H1 (cell line): ENCODE data around the gene LIAS. TPM values are rescaled to one million over a fixed set of nuclear protein-coding genes. Genes with fewer than 3 reads are reported as not detected.

Source experiments
- BACH1 ChIP-seq: IDR thresholded peaks from 2 replicates; pipeline ENCODE4 v1.6.1; 2012; ENCODE audit warnings: low read length, improper control_type of control experiment
- HDAC2 ChIP-seq, 2 experiments: fragments of 300-600 bp in 1 of 2; sonication (generic) in 1 of 2; IDR thresholded peaks; 2 replicates each; pipeline ENCODE4 v1.6.1; 2011 to 2012; ENCODE audit warnings: low read depth in 2 of 2, low read length in 2 of 2, mild to moderate bottlenecking in 2 of 2, moderate library complexity in 2 of 2, borderline replicate concordance in 1 of 2, inconsistent platforms in 1 of 2
- microRNA-seq, 2 experiments: library from miRNA; unstranded; fragments of <30 nt; microRNA quantifications; one replicate each; pipeline versions ENCODE4 to v1.2.0, GENCODE V29; 2016 to 2020; ENCODE audit warnings: borderline microRNAs expressed in 2 of 2, borderline number of aligned reads in 2 of 2, borderline replicate concordance in 1 of 2
- polyA plus RNA-seq, 7 experiments: library from polyadenylated mRNA; depleted of rRNA in 3 of 7; stranded (reverse) in 5 of 7; unstranded in 2 of 7; fragments of >200 nt in 5 of 7; fragments of 200-250 nt in 2 of 7; gene quantifications; 1 replicate in 5 of 7; 2 replicates in 1 of 7; 4 replicates in 1 of 7; pipeline versions ENCODE4 v1.2.1 to v1.2.3, GENCODE V29; 2011 to 2013; ENCODE audit warnings: missing spikeins in 2 of 7, mixed read lengths in 2 of 7
- small RNA-seq: library from polyadenylated mRNA; stranded (forward); fragments of <200 nt; extraction: miRNeasy Mini kit (QIAGEN cat#:217004); gene quantifications from one replicate; pipeline ENCODE3, GENCODE V24; 2013; ENCODE audit not compliant: insufficient read depth
- total RNA-seq: library from RNA; stranded (reverse); fragmentation: NEBNext Ultra II Directional; extraction: Animal tissue kit (Norgen Biotek cat#: 25700); gene quantifications from 2 replicates; pipeline ENCODE4 v1.2.1, GENCODE V29; 2021

The LIAS gene
- total and polyA plus RNA-seq, 2 of the 8 experiments (the other 6 are each of a cell fraction or from before 2014, with no cell fraction given), result 10.5 to 24.9 TPM

DNA sequence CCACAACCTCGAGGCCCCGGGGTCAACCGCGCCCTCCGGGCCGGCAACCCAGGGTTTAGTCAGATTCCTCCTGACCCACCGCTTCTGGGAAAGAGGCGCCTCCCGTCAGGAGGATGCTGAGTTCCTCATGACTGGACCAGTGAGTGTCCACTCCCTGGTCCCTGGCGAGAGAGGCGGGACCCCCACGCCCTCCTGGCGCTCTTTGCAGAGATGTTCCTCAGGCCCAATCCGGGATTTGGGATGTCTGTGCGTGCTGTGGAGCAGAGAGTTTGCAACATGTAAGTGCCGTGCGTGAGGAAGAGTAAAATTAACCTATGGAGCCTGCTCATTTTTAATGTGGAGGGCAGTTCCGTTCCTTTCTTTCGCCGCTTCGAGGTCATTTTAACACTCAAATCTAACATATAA lies 69.2 kb downstream of the LIAS start (continued):
- TF ChIP-seq HDAC2 (IDR thresholded peaks at IDR 0.05; ENCODE audit: borderline replicate concordance in 1 of 2, low read depth in 2 of 2, low read length in 2 of 2) (0 out of 4 replicates have a peak, but pooled peaks of 1 of the 2 experiments have one; percentile 12), BACH1 (no peak)

Small RNA genes within 50 kb of the gene (microRNA-seq; reads per million reads assigned to microRNA genes)
- 0 reads per million in 2 experiments for gene MIR5591

Small RNA genes within 50 kb of the gene (small RNA-seq; reads per million reads assigned to genes)
- gene MIR5591 (not detected), gene RF00019 (not detected)

Other genes with a start within 250 kb of the LIAS start
- gene RFC1, start 92.7 kb upstream of the LIAS start, total RNA-seq, result 78.0 and 83.8 TPM in 2 replicates
- 10.4 and 16.0 TPM in 2 replicates for gene RFC1, start 92.7 kb upstream of the LIAS start, polyA plus RNA-seq (2011; rRNA removed)
- not detected in 2 replicates for gene KLB, start 52.1 kb upstream of the LIAS start, total RNA-seq
- 0.03 TPM in 2 replicates for gene KLB, start 52.1 kb upstream of the LIAS start, polyA plus RNA-seq (2011; rRNA removed)
- 1,161 and 1,163 TPM in 2 replicates for gene RPL9, start 134 bp upstream of the LIAS start, total RNA-seq
- 427 and 1,184 TPM in 2 replicates for gene RPL9, start 134 bp upstream of the LIAS start, polyA plus RNA-seq (2011; rRNA removed)
- 126 and 128 TPM in 2 replicates for gene UGDH, start 68.4 kb downstream of the LIAS start, total RNA-seq
- 32.0 and 46.9 TPM in 2 replicates for gene UGDH, start 68.4 kb downstream of the LIAS start, polyA plus RNA-seq (2011; rRNA removed)
- gene SMIM14, start 179.8 kb downstream of the LIAS start, total RNA-seq, result 26.6 and 29.1 TPM in 2 replicates
- 22.6 and 31.0 TPM in 2 replicates for gene SMIM14, start 179.8 kb downstream of the LIAS start, polyA plus RNA-seq (2011; rRNA removed)
- 169 and 174 TPM in 2 replicates for gene UBE2K, start 239.1 kb downstream of the LIAS start, total RNA-seq
- 32.7 and 53.6 TPM in 2 replicates for gene UBE2K, start 239.1 kb downstream of the LIAS start, polyA plus RNA-seq (2011; rRNA removed)